ENCODE measurements around the gene PIGU. TPM values are rescaled to one million over a fixed set of nuclear protein-coding genes. Genes with fewer than 3 reads are reported as not detected.

PIGU gene
- total RNA-seq, 2 experiments from 2014 or later, result 19.1 to 21.2 TPM

GRCh38 chr20:34560141-34560523 lies 116.8 kb downstream of the PIGU start:
- Mint-ChIP-seq H3K4me3 (peak overlapping the region; percentile 51), H3K27me3 (ENCODE audit: low read depth) (no peaks in the 10 kb centered on the region), H3K27ac (peak overlapping the region; percentile 20), H3K36me3 (ENCODE audit: low read depth) (peaks cover 3% of the 10 kb centered on the region), H3K4me1 (ENCODE audit: low read depth) (peaks cover 16% of the 10 kb centered on the region), H3K9me3 (ENCODE audit: insufficient read depth) (no peaks in the 10 kb centered on the region)
- ChIA-PET POLR2A (no interaction called here), CTCF (no interaction called here)
- DNase-seq (no peak), ATAC-seq (no peak)

GRCh38 chr20:34559311-34560140 lies 117.4 kb downstream of the PIGU start:
- H3K27ac Mint-ChIP-seq, result peak overlapping the region; percentile 64
- ChIA-PET POLR2A (interaction anchor here (1.1 to 1.2 kb wide), 2 partner anchors 43 to 124 kb away, joined by 3 read pairs; partner anchors contain the start of gene DYNLRB1), CTCF (interaction anchor here (1.8 kb wide), 1 partner anchor 24 kb away, joined by 5 read pairs; no protein-coding TSS in a partner anchor)
- peaks cover 3% of the 10 kb centered on the region for H3K36me3 Mint-ChIP-seq (ENCODE audit: low read depth)
- H3K4me1 Mint-ChIP-seq (ENCODE audit: low read depth), result peaks cover 16% of the 10 kb centered on the region
- ATAC-seq (no peak), DNase-seq (no peak)
- H3K9me3 Mint-ChIP-seq (ENCODE audit: insufficient read depth), result no peaks in the 10 kb centered on the region
- H3K27me3 Mint-ChIP-seq (ENCODE audit: low read depth), result no peaks in the 10 kb centered on the region
- H3K4me3 Mint-ChIP-seq, result peak overlapping the region; percentile 58

- Mint-ChIP-seq H3K4me3 (peak within 1 kb of the TSS; percentile 76), H3K9me3 (ENCODE audit: insufficient read depth) (no peaks in the 10 kb centered on the region), H3K27me3 (ENCODE audit: low read depth) (no peaks in the 10 kb centered on the region), H3K4me1 (ENCODE audit: low read depth) (peaks cover 13% of the 10 kb centered on the region), H3K27ac (peak within 1 kb of the TSS; percentile 84), H3K36me3 (ENCODE audit: low read depth) (peaks cover 3% of the 10 kb centered on the region)
- POLR2A ChIA-PET, result interaction anchor here (1.1 to 1.2 kb wide), 2 partner anchors 42 to 125 kb away, joined by 3 read pairs; partner anchors contain the start of gene DYNLRB1
- DNase-seq (peak; percentile 92), ATAC-seq (peak; percentile 87)
- CTCF ChIA-PET, result interaction anchor here (0.9 to 1.9 kb wide), 6 partner anchors 25 to 246 kb away, joined by 3 to 11 read pairs (median 4); no protein-coding TSS in a partner anchor
Observed at GRCh38 chr20:34558320-34559218, 118.3 kb downstream of the PIGU start, which contains the start of gene MAP1LC3A. TSS of gene MAP1LC3A (plus strand) at chr20:34558718. CDS start at chr20:34558869, 151 bp downstream.

GRCh38 chr20:34557936-34558319 lies 119.0 kb downstream of the PIGU start:
- ATAC-seq, result no peak
- Mint-ChIP-seq H3K36me3 (ENCODE audit: low read depth) (peaks cover 3% of the 10 kb centered on the region), H3K9me3 (ENCODE audit: insufficient read depth) (no peaks in the 10 kb centered on the region)

GRCh38 chr20:34553366-34553867 lies 123.5 kb downstream of the PIGU start:
- CTCF ChIA-PET, result interaction anchor here (0.8 to 0.9 kb wide), 2 partner anchors 9 to 15 kb away, joined by 3 to 5 read pairs; no protein-coding TSS in a partner anchor
- Mint-ChIP-seq H3K27ac (no peak overlapping the region), H3K27me3 (ENCODE audit: low read depth) (no peaks in the 10 kb centered on the region), H3K4me3 (no peak overlapping the region), H3K9me3 (ENCODE audit: insufficient read depth) (no peaks in the 10 kb centered on the region), H3K36me3 (ENCODE audit: low read depth) (peaks cover 3% of the 10 kb centered on the region), H3K4me1 (ENCODE audit: low read depth) (peaks cover 14% of the 10 kb centered on the region)
- POLR2A ChIA-PET, result interaction anchor here (1.2 kb wide), 1 partner anchor 9 kb away, joined by 4 read pairs; no protein-coding TSS in a partner anchor
- no peak for ATAC-seq
- no peak for DNase-seq

More at GRCh38 chr20:34557936-34558319, 119.0 kb downstream of the PIGU start:
- Mint-ChIP-seq H3K4me1 (ENCODE audit: low read depth) (peaks cover 13% of the 10 kb centered on the region), H3K4me3 (peak overlapping the region; percentile 76), H3K27me3 (ENCODE audit: low read depth) (no peaks in the 10 kb centered on the region), H3K27ac (peak overlapping the region; percentile 84)
- DNase-seq, result no peak
- ChIA-PET CTCF (interaction anchor here (0.7 to 1.9 kb wide), 7 partner anchors 17 to 245 kb away, joined by 3 to 11 read pairs (median 4); no protein-coding TSS in a partner anchor), POLR2A (interaction anchor here (0.8 kb wide), 1 partner anchor 120 kb away, joined by 4 read pairs; no protein-coding TSS in a partner anchor)

GRCh38 chr20:34552569-34552968 lies 124.3 kb downstream of the PIGU start:
- no peak overlapping the region for H3K27ac Mint-ChIP-seq

GRCh38 chr20:34549929-34550305 lies 127.0 kb downstream of the PIGU start:
- Mint-ChIP-seq H3K27ac (no peak overlapping the region), H3K27me3 (ENCODE audit: low read depth) (no peaks in the 10 kb centered on the region), H3K9me3 (ENCODE audit: insufficient read depth) (no peaks in the 10 kb centered on the region), H3K4me3 (no peak overlapping the region), H3K36me3 (ENCODE audit: low read depth) (no peaks in the 10 kb centered on the region), H3K4me1 (ENCODE audit: low read depth) (peaks cover 2% of the 10 kb centered on the region)
- DNase-seq (no peak), ATAC-seq (no peak)
- CTCF ChIA-PET, result no interaction called here
- POLR2A ChIA-PET, result no interaction called here

More at GRCh38 chr20:34552569-34552968, 124.3 kb downstream of the PIGU start:
- H3K36me3 Mint-ChIP-seq (ENCODE audit: low read depth), result no peaks in the 10 kb centered on the region
- DNase-seq (no peak), ATAC-seq (no peak)
- CTCF ChIA-PET, result no interaction called here
- POLR2A ChIA-PET, result interaction anchor here (1.2 kb wide), 1 partner anchor 8 kb away, joined by 4 read pairs; no protein-coding TSS in a partner anchor
- no peaks in the 10 kb centered on the region for H3K27me3 Mint-ChIP-seq (ENCODE audit: low read depth)
- peaks cover 8% of the 10 kb centered on the region for H3K4me1 Mint-ChIP-seq (ENCODE audit: low read depth)
- H3K9me3 Mint-ChIP-seq (ENCODE audit: insufficient read depth), result no peaks in the 10 kb centered on the region
- H3K4me3 Mint-ChIP-seq, result no peak overlapping the region

GRCh38 chr20:34549291-34549928 lies 127.5 kb downstream of the PIGU start:
- Mint-ChIP-seq H3K4me1 (ENCODE audit: low read depth) (peaks cover 7% of the 10 kb centered on the region), H3K27ac (no peak overlapping the region), H3K4me3 (no peak overlapping the region), H3K9me3 (ENCODE audit: insufficient read depth) (no peaks in the 10 kb centered on the region), H3K27me3 (ENCODE audit: low read depth) (no peaks in the 10 kb centered on the region), H3K36me3 (ENCODE audit: low read depth) (no peaks in the 10 kb centered on the region)
- ATAC-seq (peak; percentile 43), DNase-seq (no peak)
- CTCF ChIA-PET, result no interaction called here
- POLR2A ChIA-PET, result no interaction called here

- Mint-ChIP-seq H3K4me1 (ENCODE audit: low read depth) (peaks cover 11% of the 10 kb centered on the region), H3K27me3 (ENCODE audit: low read depth) (no peaks in the 10 kb centered on the region), H3K36me3 (ENCODE audit: low read depth) (no peaks in the 10 kb centered on the region), H3K27ac (no peak overlapping the region), H3K4me3 (no peak overlapping the region), H3K9me3 (ENCODE audit: insufficient read depth) (no peaks in the 10 kb centered on the region)
- ATAC-seq (no peak), DNase-seq (no peak)
- ChIA-PET CTCF (no interaction called here), POLR2A (no interaction called here)
Observed at GRCh38 chr20:34547844-34548613, 128.9 kb downstream of the PIGU start.

- ATAC-seq, result no peak
- Mint-ChIP-seq H3K9me3 (ENCODE audit: insufficient read depth) (no peaks in the 10 kb centered on the region), H3K27me3 (ENCODE audit: low read depth) (no peaks in the 10 kb centered on the region), H3K27ac (no peak overlapping the region), H3K36me3 (ENCODE audit: low read depth) (no peaks in the 10 kb centered on the region), H3K4me1 (ENCODE audit: low read depth) (peaks cover 11% of the 10 kb centered on the region), H3K4me3 (no peak overlapping the region)
- POLR2A ChIA-PET, result no interaction called here
- DNase-seq, result no peak
- CTCF ChIA-PET, result no interaction called here
Observed at GRCh38 chr20:34546751-34547181, 130.1 kb downstream of the PIGU start.
